ENCODE measurements around the gene DNPEP.

The DNPEP gene

GRCh38 chr2:219434718-219435525, 47.2 kb upstream of the DNPEP start, which contains the start of gene SPEG (continued):
- TF ChIP-seq ZNF518A (tag by site-specific recombination; conservative IDR thresholded peaks at IDR 0.05; ENCODE audit: low read depth), result no peak
- TF ChIP-seq REST (tag by site-specific recombination; IDR thresholded peaks at IDR 0.05), result no peak

- no peak overlapping the region for H3K4me3 ChIP-seq (ENCODE audit: low read depth, low read length)
- ChIA-PET POLR2A (no interaction called here), CTCF (interaction anchor here (0.6 to 1.9 kb wide), 6 partner anchors 31 to 275 kb away, joined by 3 to 22 read pairs (median 4); no protein-coding TSS in a partner anchor)
- TF ChIP-seq INSM2 (tag by site-specific recombination; IDR thresholded peaks at IDR 0.05), result no peak
- no peak for TF ChIP-seq ZNF391 (tag by site-specific recombination; IDR thresholded peaks at IDR 0.05; ENCODE audit: borderline replicate concordance, low read depth)
- TF ChIP-seq ZEB2 (tag by site-specific recombination; IDR thresholded peaks at IDR 0.05), result no peak
- no peak for TF ChIP-seq ZNF548 (tag by site-specific recombination; IDR thresholded peaks at IDR 0.05)
- no peak for TF ChIP-seq IKZF3 (tag by site-specific recombination; IDR thresholded peaks at IDR 0.05)
- no peak for TF ChIP-seq ZNF529 (tag by site-specific recombination; IDR thresholded peaks at IDR 0.05; ENCODE audit: insufficient replicate concordance)
- no peak for TF ChIP-seq PBX3 (CRISPR knock-in tag; IDR thresholded peaks at IDR 0.05)
- no peak for TF ChIP-seq ZNF639 (tag by site-specific recombination; IDR thresholded peaks at IDR 0.05)
- no peak for TF ChIP-seq ZNF112 (tag by site-specific recombination; IDR thresholded peaks at IDR 0.05)
- TF ChIP-seq SALL2 (tag by site-specific recombination; IDR thresholded peaks at IDR 0.05; ENCODE audit: borderline replicate concordance), result no peak
- no peaks in the 10 kb centered on the region for H3K36me3 ChIP-seq (ENCODE audit: control insufficient read depth in 2 of 2, insufficient read depth in 1 of 2, low read length in 2 of 2)
- no peaks in the 10 kb centered on the region for H3K4me1 ChIP-seq (ENCODE audit: control insufficient read depth, insufficient read depth, low read length)
- no peak overlapping the region for H3K27ac ChIP-seq (ENCODE audit: extremely low read depth, low read depth, low read length)
- H3K9me3 ChIP-seq (ENCODE audit: control insufficient read depth, insufficient read depth, low read depth, low read length), result no peaks in the 10 kb centered on the region
Observed at GRCh38 chr2:219434468-219434717, 46.7 kb upstream of the DNPEP start.
